HEK293 (cell line): ENCODE results near the gene CEP72.
A peak's percentile ranks its signal among the peaks of the same experiment; 100 is the strongest.

ENCODE experiments used
- BCL11A ChIP-seq: fragments of 450-650 bp; formaldehyde crosslinking; IDR thresholded peaks from 2 replicates; pipeline ENCODE4 v1.5.1; 2016; ENCODE audit warnings: low read depth, missing biosample characterization, missing genetic modification characterization
- KLF10 ChIP-seq: fragments of 450-650 bp; IDR thresholded peaks from 2 replicates; pipeline ENCODE4 v1.5.1; 2018; ENCODE audit warnings: missing biosample characterization, mild to moderate bottlenecking, missing genetic modification characterization
- MEIS1 ChIP-seq: sonication (generic); formaldehyde crosslinking; IDR thresholded peaks from 2 replicates; pipeline ENCODE4 v1.8.1; 2022; ENCODE audit warnings: missing genetic modification reagents, mild to moderate bottlenecking, borderline replicate concordance
- ZBTB1 ChIP-seq: fragments of 450-650 bp; formaldehyde crosslinking; IDR thresholded peaks from 2 replicates; pipeline ENCODE4 v1.5.1; 2016; ENCODE audit warnings: missing biosample characterization, missing genetic modification characterization
- ZBTB17 ChIP-seq: fragments of 450-650 bp; formaldehyde crosslinking; IDR thresholded peaks from 2 replicates; pipeline ENCODE4 v1.5.1; 2016; ENCODE audit warnings: missing biosample characterization, missing genetic modification characterization
- ZBTB7A ChIP-seq: fragments of 450-650 bp; formaldehyde crosslinking; IDR thresholded peaks from 2 replicates; pipeline ENCODE4 v1.5.1; 2016; ENCODE audit warnings: low read depth, missing biosample characterization, missing genetic modification characterization
- ZNF133 ChIP-seq: fragments of 450-650 bp; formaldehyde crosslinking; IDR thresholded peaks from 2 replicates; pipeline ENCODE4 v1.5.1; 2016; ENCODE audit warnings: missing biosample characterization, missing genetic modification characterization
- ZNF138 ChIP-seq: fragments of 450-650 bp; formaldehyde crosslinking; IDR thresholded peaks from 2 replicates; pipeline ENCODE4 v1.5.1; 2016; ENCODE audit warnings: missing biosample characterization, missing genetic modification characterization, borderline replicate concordance
- ZNF366 ChIP-seq: fragments of 450-650 bp; formaldehyde crosslinking; conservative IDR thresholded peaks from 2 replicates; pipeline ENCODE4 v1.5.1; 2016; ENCODE audit warnings: missing biosample characterization, missing genetic modification characterization
- ZNF394 ChIP-seq: fragments of 450-650 bp; formaldehyde crosslinking; IDR thresholded peaks from 2 replicates; pipeline ENCODE4 v1.5.1; 2016; ENCODE audit warnings: missing biosample characterization, missing genetic modification characterization, mild to moderate bottlenecking, moderate library complexity, borderline replicate concordance
- ZNF558 ChIP-seq: fragments of 450-650 bp; formaldehyde crosslinking; IDR thresholded peaks from 2 replicates; pipeline ENCODE4 v1.5.1; 2016; ENCODE audit warnings: missing biosample characterization, missing genetic modification characterization
- ZNF600 ChIP-seq: fragments of 450-650 bp; formaldehyde crosslinking; IDR thresholded peaks from 2 replicates; pipeline ENCODE4 v1.5.1; 2016; ENCODE audit warnings: missing biosample characterization, missing genetic modification characterization
- ZNF629 ChIP-seq: fragments of 450-650 bp; formaldehyde crosslinking; IDR thresholded peaks from 2 replicates; pipeline ENCODE4 v1.5.1; 2017; ENCODE audit warnings: missing biosample characterization, missing genetic modification characterization
- ZNF654 ChIP-seq: fragments of 450-650 bp; formaldehyde crosslinking; IDR thresholded peaks from 2 replicates; pipeline ENCODE4 v1.5.1; 2016; ENCODE audit warnings: low read depth, missing biosample characterization, missing genetic modification characterization
- ZXDB ChIP-seq: fragments of 450-650 bp; formaldehyde crosslinking; IDR thresholded peaks from 2 replicates; pipeline ENCODE4 v1.5.1; 2016; ENCODE audit warnings: missing biosample characterization, missing genetic modification characterization
- TF ChIP-seq, protein P1 (sequence below): fragments of 450-650 bp; formaldehyde crosslinking; IDR thresholded peaks from 2 replicates; pipeline ENCODE4 v1.5.1; 2016; ENCODE audit warnings: missing biosample characterization, missing genetic modification characterization
- TF ChIP-seq, protein P2 (sequence below): fragments of 450-650 bp; formaldehyde crosslinking; IDR thresholded peaks from 2 replicates; pipeline ENCODE4 v1.5.1; 2016; ENCODE audit warnings: missing biosample characterization, missing genetic modification characterization
- TF ChIP-seq, protein P3 (sequence below): fragments of 450-650 bp; IDR thresholded peaks from 2 replicates; pipeline ENCODE4 v1.5.1; 2018; ENCODE audit warnings: missing biosample characterization, missing genetic modification characterization
- TF ChIP-seq, protein P4 (sequence below): fragments of 450-650 bp; formaldehyde crosslinking; IDR thresholded peaks from 2 replicates; pipeline ENCODE4 v1.5.1; 2016; ENCODE audit warnings: missing biosample characterization, missing genetic modification characterization
- TF ChIP-seq, protein P5 (sequence below): fragments of 450-650 bp; formaldehyde crosslinking; IDR thresholded peaks from 2 replicates; pipeline ENCODE4 v1.5.1; 2016; ENCODE audit warnings: missing biosample characterization, missing genetic modification characterization
- TF ChIP-seq, protein P6 (sequence below): fragments of 450-650 bp; formaldehyde crosslinking; IDR thresholded peaks from 2 replicates; pipeline ENCODE4 v1.5.1; 2016; ENCODE audit warnings: missing biosample characterization, missing genetic modification characterization
- TF ChIP-seq, protein P7 (sequence below): fragments of 450-650 bp; IDR thresholded peaks from 2 replicates; pipeline ENCODE4 v1.5.1; 2018; ENCODE audit warnings: missing biosample characterization, mild to moderate bottlenecking, missing genetic modification characterization
- TF ChIP-seq, protein P8 (sequence below): fragments of 450-650 bp; formaldehyde crosslinking; IDR thresholded peaks from 2 replicates; pipeline ENCODE4 v1.5.1; 2017; ENCODE audit warnings: missing biosample characterization, missing genetic modification characterization

Gene CEP72

DNA sequence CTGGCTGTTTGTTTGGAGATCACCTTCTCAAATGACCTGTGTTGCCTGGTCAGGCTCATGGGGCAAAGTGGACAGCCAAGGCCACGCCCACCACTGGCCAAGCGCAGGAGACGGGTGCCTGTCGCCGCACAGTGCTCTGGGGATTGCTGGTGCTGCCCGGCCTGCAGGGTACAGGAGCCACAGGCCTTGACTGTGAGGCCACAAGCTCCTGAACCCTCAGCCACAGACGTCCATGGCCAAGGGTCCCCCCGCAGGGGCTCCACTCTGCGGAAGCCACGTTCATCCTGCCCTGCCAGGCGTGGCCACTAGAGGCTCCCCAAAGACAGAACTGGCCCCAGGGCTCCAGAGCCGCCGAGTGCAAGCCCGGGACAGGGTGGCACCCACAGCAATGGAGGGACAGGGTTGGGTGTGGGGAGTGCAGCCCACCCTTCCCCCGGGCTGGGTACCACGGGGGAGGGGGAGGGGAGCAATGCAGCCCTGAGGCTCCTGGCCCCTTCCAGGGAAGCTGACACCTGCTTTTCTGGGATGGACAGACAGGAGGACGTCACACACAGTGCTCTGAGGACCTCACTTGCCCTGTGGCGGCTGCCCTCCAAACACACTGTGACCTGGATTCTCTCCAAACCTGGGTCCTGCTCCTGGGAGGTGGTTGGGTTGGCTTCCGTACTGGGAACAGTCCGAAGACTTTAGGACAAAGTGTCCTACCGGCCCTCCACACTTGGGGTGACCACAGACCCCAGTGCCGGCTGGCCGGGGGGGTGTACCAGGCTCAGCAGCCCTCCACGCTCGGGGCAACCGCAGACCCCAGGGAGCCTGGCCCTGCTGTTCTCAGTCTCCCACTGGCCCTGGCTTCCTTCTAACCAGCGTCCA is 59.6 kb downstream of the CEP72 start (continued):
- TF ChIP-seq, protein P1, sequence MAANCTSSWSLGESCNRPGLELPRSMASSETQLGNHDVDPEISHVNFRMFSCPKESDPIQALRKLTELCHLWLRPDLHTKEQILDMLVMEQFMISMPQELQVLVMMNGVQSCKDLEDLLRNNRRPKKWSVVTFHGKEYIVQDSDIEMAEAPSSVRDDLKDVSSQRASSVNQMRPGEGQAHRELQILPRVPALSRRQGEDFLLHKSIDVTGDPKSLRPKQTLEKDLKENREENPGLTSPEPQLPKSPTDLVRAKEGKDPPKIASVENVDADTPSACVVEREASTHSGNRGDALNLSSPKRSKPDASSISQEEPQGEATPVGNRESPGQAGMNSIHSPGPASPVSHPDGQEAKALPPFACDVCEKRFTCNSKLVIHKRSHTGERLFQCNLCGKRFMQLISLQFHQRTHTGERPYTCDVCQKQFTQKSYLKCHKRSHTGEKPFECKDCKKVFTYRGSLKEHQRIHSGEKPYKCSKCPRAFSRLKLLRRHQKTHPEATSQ (tag by site-specific recombination): no peak
- TF ChIP-seq ZBTB1 (tag by site-specific recombination): no peak
- no peak for TF ChIP-seq ZNF133 (tag by site-specific recombination)
- TF ChIP-seq, protein P2, sequence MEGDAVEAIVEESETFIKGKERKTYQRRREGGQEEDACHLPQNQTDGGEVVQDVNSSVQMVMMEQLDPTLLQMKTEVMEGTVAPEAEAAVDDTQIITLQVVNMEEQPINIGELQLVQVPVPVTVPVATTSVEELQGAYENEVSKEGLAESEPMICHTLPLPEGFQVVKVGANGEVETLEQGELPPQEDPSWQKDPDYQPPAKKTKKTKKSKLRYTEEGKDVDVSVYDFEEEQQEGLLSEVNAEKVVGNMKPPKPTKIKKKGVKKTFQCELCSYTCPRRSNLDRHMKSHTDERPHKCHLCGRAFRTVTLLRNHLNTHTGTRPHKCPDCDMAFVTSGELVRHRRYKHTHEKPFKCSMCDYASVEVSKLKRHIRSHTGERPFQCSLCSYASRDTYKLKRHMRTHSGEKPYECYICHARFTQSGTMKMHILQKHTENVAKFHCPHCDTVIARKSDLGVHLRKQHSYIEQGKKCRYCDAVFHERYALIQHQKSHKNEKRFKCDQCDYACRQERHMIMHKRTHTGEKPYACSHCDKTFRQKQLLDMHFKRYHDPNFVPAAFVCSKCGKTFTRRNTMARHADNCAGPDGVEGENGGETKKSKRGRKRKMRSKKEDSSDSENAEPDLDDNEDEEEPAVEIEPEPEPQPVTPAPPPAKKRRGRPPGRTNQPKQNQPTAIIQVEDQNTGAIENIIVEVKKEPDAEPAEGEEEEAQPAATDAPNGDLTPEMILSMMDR (tag by site-specific recombination): peak; percentile 86
- TF ChIP-seq, protein P3, sequence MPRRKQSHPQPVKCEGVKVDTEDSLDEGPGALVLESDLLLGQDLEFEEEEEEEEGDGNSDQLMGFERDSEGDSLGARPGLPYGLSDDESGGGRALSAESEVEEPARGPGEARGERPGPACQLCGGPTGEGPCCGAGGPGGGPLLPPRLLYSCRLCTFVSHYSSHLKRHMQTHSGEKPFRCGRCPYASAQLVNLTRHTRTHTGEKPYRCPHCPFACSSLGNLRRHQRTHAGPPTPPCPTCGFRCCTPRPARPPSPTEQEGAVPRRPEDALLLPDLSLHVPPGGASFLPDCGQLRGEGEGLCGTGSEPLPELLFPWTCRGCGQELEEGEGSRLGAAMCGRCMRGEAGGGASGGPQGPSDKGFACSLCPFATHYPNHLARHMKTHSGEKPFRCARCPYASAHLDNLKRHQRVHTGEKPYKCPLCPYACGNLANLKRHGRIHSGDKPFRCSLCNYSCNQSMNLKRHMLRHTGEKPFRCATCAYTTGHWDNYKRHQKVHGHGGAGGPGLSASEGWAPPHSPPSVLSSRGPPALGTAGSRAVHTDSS (tag by site-specific recombination): no peak
- no peak for TF ChIP-seq MEIS1 (CRISPR knock-in tag)
- TF ChIP-seq KLF10 (tag by site-specific recombination): peak; percentile 41; the same call in 1 of the 2 replicates
- TF ChIP-seq, protein P4, sequence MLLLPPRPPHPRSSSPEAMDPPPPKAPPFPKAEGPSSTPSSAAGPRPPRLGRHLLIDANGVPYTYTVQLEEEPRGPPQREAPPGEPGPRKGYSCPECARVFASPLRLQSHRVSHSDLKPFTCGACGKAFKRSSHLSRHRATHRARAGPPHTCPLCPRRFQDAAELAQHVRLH: no peak
- no peak for TF ChIP-seq ZNF558
- TF ChIP-seq, protein P5, sequence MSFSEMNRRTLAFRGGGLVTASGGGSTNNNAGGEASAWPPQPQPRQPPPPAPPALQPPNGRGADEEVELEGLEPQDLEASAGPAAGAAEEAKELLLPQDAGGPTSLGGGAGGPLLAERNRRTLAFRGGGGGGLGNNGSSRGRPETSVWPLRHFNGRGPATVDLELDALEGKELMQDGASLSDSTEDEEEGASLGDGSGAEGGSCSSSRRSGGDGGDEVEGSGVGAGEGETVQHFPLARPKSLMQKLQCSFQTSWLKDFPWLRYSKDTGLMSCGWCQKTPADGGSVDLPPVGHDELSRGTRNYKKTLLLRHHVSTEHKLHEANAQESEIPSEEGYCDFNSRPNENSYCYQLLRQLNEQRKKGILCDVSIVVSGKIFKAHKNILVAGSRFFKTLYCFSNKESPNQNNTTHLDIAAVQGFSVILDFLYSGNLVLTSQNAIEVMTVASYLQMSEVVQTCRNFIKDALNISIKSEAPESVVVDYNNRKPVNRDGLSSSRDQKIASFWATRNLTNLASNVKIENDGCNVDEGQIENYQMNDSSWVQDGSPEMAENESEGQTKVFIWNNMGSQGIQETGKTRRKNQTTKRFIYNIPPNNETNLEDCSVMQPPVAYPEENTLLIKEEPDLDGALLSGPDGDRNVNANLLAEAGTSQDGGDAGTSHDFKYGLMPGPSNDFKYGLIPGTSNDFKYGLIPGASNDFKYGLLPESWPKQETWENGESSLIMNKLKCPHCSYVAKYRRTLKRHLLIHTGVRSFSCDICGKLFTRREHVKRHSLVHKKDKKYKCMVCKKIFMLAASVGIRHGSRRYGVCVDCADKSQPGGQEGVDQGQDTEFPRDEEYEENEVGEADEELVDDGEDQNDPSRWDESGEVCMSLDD: 0 out of 2 replicates have a peak, but pooled peaks have one; percentile 12
- no peak for TF ChIP-seq ZNF138 (tag by site-specific recombination)
- TF ChIP-seq, protein P6, sequence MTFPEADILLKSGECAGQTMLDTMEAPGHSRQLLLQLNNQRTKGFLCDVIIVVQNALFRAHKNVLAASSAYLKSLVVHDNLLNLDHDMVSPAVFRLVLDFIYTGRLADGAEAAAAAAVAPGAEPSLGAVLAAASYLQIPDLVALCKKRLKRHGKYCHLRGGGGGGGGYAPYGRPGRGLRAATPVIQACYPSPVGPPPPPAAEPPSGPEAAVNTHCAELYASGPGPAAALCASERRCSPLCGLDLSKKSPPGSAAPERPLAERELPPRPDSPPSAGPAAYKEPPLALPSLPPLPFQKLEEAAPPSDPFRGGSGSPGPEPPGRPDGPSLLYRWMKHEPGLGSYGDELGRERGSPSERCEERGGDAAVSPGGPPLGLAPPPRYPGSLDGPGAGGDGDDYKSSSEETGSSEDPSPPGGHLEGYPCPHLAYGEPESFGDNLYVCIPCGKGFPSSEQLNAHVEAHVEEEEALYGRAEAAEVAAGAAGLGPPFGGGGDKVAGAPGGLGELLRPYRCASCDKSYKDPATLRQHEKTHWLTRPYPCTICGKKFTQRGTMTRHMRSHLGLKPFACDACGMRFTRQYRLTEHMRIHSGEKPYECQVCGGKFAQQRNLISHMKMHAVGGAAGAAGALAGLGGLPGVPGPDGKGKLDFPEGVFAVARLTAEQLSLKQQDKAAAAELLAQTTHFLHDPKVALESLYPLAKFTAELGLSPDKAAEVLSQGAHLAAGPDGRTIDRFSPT (tag by site-specific recombination): peak; percentile 76
- peak; percentile 56 for TF ChIP-seq ZNF629
- TF ChIP-seq ZNF366 (tag by site-specific recombination): 0 out of 2 replicates have a peak, but pooled peaks have one; percentile 22
- peak; percentile 64; the same call in 1 of the 2 replicates for TF ChIP-seq ZXDB (tag by site-specific recombination)
- TF ChIP-seq, protein P7, sequence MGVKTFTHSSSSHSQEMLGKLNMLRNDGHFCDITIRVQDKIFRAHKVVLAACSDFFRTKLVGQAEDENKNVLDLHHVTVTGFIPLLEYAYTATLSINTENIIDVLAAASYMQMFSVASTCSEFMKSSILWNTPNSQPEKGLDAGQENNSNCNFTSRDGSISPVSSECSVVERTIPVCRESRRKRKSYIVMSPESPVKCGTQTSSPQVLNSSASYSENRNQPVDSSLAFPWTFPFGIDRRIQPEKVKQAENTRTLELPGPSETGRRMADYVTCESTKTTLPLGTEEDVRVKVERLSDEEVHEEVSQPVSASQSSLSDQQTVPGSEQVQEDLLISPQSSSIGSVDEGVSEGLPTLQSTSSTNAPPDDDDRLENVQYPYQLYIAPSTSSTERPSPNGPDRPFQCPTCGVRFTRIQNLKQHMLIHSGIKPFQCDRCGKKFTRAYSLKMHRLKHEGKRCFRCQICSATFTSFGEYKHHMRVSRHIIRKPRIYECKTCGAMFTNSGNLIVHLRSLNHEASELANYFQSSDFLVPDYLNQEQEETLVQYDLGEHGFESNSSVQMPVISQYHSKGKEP: no peak
- peak; percentile 83 for TF ChIP-seq ZNF654 (tag by site-specific recombination)
- TF ChIP-seq ZNF394: no peak
- TF ChIP-seq ZNF600 (tag by site-specific recombination): peak; percentile 89
- TF ChIP-seq, protein P8, sequence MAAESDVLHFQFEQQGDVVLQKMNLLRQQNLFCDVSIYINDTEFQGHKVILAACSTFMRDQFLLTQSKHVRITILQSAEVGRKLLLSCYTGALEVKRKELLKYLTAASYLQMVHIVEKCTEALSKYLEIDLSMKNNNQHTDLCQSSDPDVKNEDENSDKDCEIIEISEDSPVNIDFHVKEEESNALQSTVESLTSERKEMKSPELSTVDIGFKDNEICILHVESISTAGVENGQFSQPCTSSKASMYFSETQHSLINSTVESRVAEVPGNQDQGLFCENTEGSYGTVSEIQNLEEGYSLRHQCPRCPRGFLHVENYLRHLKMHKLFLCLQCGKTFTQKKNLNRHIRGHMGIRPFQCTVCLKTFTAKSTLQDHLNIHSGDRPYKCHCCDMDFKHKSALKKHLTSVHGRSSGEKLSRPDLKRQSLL (tag by site-specific recombination): peak; percentile 53; the same call in 1 of the 2 replicates
- peak; percentile 58; the same call in 1 of the 2 replicates for TF ChIP-seq BCL11A (tag by site-specific recombination)
- TF ChIP-seq ZBTB7A: peak; percentile 30; the same call in 1 of the 2 replicates
- no peak for TF ChIP-seq ZBTB17 (tag by site-specific recombination)
